IPS DF 4.7 (cell line): ENCODE measurements around the gene TMEM121.
"Not testable (repeated sequence)": the region's sequence is repeated elsewhere in the genome, so short reads cannot be mapped to it uniquely, and the experiment has no call there.

Experiments
- DNase-seq: peaks from one replicate; pipeline ENCODE4 v3.0.0-alpha.2; 2013; ENCODE audit warnings: low spot score; ENCODE audit errors: extremely low read depth

Gene TMEM121

DNA sequence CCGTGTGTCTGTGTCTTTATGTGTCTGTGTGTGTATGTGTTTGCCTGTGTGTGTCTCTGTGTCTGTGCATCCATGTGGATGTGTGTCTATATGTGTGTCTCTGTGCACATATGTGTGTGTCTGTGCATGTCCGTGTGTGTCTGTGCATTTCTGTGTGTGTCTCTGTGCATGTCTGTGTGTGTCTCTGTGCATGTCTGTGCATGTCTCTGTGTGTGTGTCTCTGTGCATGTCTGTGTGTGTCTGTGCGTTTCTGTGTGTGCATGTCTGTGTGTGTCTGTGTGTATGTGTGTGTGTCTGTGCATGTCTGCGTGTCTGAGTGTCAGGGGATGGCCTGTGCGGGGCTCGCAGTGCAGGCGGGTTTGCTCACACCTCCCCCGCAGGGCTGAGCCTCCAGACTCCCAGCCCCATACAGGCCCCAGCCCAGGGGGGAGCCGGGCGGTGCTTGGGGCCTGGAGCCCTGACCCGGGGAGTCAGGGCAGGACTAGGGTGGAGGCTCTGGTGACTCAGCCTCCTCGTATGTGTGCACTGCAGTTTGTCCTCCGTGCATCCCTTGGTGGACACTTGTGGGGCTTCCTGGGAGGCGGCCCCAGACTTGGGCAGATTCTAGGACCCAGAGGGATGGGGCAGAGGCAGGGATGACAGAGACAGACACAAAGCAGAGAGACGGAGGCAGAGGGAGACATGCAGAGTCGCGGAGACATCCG, 41.9 kb downstream of the TMEM121 start:
- DNase-seq: not testable (repeated sequence)

DNA sequence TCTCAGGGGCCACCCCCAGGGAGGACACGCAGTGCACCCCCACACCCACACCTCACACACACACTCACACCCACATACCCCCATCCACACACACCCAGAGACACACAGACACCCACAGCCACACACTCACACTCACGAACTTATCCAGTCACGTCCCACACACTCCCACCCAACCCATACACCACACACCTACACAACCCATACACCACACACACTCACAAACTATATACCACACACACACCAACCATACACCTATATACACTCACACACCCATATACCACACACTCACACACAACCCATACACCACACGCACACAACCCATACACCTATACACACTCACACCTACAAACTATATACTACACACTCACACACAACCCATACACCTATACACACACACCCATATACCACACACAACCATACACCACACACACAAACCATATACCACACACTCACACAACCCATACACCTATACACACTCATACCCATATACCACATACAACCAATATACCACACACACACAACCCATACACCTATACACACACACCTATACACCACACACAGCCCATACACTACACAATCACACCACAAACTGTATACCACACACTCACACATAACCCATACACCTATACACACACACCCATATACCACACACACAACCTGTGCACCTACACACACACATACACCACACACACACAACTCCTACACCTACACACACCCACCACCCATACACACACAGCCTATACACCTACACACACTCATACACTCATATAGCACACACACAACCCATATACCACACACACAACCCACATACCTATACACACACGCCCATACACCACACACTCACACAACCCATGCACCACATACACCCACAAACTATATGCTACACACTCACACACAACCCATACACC, 42.7 kb downstream of the TMEM121 start:
- DNase-seq: no peak

DNA sequence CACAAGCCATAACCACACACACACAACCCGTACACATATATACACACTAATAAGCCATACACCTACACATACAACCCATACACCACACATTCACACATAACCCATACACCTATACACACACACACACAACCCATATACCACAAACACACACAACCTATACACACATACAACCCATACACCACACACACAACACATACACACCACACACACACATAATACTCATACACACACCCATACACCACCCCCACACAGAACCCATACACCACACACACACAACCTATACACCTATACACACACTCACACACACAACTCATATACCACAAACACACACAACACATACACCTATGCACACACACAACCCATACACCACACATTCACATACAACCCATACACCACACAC, 44.1 kb downstream of the TMEM121 start:
- DNase-seq: no peak

DNA sequence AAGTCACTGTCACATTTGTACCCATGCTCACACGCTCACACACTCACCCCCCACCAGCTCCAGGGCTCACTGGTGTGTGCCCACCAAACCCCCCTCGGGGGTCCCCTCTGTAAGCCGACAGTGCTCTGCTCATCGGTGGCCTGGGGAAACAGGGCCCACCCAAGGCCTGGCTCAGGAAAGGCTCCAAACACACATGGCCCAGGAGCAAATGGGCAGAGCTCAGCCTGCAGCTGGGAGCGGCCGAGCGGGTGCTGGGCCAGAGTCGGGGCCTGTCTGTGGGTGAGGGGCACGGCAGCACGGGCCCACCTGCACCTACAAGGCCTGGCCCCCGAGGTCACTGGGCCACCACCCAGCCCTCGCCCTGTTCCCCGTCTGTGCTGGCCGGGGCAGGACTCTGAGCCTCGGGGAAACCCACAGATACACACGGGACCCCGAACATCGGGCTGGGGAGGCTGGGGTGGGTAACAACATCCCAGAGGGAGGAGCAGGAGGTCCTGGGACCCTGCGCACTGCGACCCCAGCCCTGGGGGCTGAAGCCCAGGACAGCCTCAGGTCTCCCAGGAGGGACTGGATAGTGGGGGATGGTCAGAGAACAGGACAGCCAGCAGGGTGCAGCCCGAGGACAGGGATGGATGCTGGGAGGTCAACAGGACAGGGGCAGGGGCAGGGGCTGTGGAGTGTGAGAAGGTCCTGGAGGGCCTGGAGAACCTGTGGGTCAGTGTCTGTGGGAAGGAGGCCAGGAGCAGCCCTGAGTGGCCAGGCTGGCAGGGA, 45.0 kb downstream of the TMEM121 start:
- DNase-seq: not testable (repeated sequence)

DNA sequence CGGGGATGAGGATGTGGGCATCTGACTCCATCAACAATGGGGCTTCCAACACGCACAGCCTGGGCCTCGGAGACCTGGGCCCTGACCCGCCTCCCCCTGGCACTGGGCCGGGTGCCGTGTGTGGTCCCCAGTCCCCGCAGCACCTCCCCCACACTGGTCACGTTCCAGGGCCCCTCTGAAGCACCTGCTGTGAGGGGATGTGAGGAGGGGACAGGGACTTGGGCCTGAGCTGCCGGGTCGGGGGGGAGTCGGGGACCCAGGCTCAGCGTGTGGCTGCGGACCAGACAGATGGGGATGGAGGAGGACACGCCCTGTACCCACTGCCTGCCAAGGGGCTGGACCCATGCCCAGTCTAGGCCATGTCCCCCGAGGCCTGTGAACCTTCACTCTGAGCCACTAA, 45.7 kb downstream of the TMEM121 start:
- DNase-seq: not testable (repeated sequence)

DNA sequence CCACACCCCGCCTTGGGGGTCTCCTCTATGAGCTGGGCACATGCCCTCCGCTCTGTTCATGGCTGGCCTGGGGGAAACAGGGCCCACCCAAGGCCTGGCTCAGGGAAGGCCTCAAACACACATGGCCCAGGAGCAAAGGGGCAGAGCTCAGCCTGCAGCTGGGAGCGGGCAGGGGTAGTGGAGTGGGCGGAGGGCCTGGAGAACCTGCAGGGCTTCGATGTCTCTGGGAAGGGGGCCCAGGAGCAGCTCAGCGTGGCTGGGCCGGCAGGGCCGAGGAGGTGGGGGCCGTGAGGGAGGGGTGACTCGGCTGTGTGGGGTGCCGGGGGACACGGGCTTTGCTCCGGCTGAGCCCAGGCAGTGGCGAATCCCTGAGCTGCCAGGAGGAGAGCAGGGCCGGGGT, 47.5 kb downstream of the TMEM121 start:
- DNase-seq: not testable (repeated sequence)

DNA sequence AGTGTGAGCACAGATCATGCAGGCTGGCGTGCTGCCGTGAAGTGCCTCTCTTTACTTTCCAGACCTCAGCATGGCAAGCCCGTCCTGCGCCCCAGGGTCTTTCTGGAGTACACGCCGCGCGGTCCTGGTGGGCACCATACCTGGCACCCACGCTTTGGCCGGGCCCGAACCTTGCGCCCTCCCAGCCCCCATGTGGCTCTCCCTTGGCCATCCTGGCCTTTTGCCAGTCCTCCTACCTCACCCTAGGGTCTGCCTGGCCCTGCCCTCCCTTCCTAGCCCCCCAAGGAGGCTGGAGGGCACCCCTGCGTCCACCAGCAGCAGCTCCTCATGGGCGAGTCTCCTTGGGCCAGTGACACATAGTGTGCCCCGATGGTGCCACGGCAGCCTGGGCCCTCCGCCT, 48.0 kb downstream of the TMEM121 start:
- DNase-seq: not testable (repeated sequence)

DNA sequence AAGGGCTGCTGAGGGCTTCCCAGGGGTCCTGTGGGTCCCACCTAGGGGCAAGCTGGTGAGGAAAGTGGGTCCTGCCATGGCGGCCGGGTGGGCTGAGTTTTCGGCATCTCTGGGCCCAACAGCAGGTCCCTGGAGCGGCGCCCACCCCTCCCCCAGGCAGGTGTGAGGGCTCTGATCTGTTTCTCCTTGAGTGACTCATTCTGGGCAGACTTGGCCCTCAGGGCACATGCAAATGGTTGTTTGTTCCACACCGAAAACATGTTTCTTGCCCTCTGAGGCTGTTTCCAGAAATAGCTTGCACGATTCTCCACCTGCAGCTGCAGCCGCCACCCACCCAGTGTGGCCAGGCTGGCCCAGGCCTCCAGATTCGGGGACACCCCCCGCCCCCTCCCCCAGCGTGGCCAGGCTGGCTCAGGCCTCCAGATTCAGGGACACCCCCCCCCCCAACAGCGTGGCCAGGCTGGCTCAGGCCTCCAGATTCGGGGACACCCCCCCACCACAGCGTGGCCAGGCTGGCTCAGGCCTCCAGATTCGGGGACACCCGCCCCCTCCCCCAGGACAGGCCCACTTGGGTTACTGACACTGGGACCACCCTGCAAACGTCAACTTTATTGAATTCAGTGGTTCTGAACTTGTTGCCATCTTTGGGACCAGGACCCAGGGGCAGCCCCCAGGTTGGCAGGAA, 48.8 kb downstream of the TMEM121 start:
- not testable (repeated sequence) for DNase-seq

DNA sequence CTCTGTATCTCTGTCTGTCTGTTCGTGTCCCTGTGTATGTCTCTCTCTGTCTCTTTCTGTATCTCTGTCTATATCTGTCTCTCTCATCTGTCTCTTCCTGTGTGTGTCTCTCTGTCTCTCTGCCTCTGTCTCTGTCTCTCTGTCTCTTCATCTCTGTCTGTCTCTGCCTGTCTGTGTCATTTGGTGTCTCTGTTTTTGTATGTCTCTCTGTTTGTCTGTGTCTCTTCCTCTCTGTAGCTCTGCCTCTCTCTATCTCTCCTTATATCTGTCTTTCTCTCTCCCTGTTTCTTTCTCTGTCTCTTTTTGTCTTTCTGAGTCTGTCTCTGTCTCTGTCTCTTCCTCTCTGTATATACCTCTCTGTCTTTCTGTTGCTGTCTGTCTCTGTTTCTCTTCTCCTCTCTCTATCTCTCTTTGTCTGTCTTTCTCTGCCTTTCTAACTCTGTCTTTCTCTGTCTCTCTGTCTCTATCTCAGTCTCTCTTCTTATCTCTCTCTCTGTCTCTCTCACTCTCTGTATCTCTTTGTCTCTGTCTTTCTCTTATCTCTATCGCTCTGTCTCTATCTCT, 50.2 kb downstream of the TMEM121 start:
- no peak for DNase-seq

DNA sequence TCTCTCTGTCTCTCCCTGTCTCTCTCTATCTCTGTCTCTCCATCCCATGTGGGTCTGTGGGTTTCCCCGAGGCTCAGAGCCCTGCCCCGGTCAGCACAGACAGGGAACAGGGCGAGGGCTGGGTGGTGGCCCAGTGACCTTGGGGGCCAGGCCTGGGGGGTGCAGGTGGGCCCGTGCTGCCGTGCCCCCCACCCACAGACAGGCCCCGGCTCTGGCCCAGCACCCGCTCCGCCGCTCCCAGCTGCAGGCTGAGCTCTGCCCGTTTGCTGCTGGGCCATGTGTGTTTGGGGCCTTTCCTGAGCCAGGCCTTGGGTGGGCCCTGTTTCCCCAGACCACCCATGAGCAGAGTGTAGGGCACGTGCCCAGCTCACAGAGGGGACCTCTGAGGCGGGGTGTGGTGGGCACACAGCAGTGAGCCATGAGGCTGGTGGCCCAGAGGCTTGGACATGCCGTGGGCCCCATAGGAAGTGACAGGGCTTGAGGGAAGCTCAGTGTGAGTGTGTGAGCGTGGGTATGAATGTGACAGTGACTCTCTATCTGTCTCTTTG, 51.0 kb downstream of the TMEM121 start:
- DNase-seq: no peak

DNA sequence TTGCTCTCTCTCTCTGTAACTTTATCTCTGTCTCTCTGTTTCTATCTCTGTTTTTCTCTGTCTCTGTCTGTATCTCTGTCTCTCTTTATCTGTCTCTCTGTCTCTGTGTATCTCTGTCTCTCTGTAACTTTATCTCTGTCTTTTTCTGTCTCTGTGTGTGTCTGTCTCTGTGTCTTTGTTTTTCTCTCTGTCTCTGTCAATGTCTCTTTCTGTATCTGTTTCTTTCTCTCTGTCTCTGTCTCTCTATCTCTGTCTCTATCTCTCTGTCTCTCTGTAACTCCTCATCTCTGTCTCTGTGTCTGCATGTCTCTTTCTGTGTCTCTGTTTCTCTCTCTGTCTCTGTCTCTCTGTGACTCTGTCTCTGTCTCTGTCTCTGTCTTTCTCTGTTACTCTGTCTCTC, 51.7 kb downstream of the TMEM121 start:
- no peak for DNase-seq

DNA sequence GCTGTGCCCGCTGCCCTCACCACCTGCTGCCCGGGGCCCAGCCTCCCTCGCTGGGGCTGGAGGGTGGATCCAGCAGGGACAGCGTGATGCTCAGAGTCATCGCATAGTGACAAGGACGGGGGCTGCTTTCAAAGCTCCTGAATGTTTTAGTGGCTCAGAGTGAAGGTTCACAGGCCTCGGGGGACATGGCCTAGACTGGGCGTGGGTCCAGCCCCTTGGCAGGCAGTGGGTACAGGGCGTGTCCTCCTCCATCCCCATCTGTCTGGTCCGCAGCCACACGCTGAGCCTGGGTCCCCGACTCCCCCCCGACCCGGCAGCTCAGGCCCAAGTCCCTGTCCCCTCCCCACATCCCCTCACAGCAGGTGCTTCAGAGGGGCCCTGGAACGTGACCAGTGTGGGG, 52.8 kb downstream of the TMEM121 start:
- not testable (repeated sequence) for DNase-seq
